KMS-11 (cell line): ENCODE measurements around the gene PDE2A.

Experiments
- H2AFZ ChIP-seq: fragments of 200-600 bp; sonication (generic); 2 replicates; pipeline ENCODE4 v1.6.1; 2016; ENCODE audit warnings: antibody characterized with exemption, mixed run types, low read depth
- H3K27ac ChIP-seq: fragments of 200-600 bp; sonication (generic); 2 replicates; pipeline ENCODE4 v1.6.1; 2016; ENCODE audit warnings: mild to moderate bottlenecking, mixed run types
- H3K27me3 ChIP-seq: fragments of 200-600 bp; sonication (generic); 2 replicates; pipeline ENCODE4 v1.6.1; 2017; ENCODE audit warnings: mild to moderate bottlenecking, low read depth, mixed run types, moderate library complexity; ENCODE audit not compliant: insufficient read depth
- H3K36me3 ChIP-seq: fragments of 200-600 bp; sonication (generic); 2 replicates; pipeline ENCODE4 v1.6.1; 2017; ENCODE audit warnings: mild to moderate bottlenecking, mixed run types; ENCODE audit not compliant: insufficient read depth
- H3K4me1 ChIP-seq: fragments of 200-600 bp; sonication (generic); 2 replicates; pipeline ENCODE4 v1.6.1; 2016; ENCODE audit warnings: mild to moderate bottlenecking, low read depth, mixed run types; ENCODE audit not compliant: poor library complexity, severe bottlenecking
- H3K4me2 ChIP-seq: fragments of 200-600 bp; sonication (generic); 2 replicates; pipeline ENCODE4 v1.7.0; 2016; ENCODE audit warnings: mild to moderate bottlenecking, mixed run types
- H3K4me3 ChIP-seq: fragments of 200-600 bp; sonication (generic); IDR thresholded peaks from 2 replicates; pipeline ENCODE4 v1.6.1; 2017; ENCODE audit warnings: low read depth, low read length, mixed read lengths; ENCODE audit not compliant: insufficient read depth
- H3K79me2 ChIP-seq: fragments of 200-600 bp; sonication (generic); 2 replicates; pipeline ENCODE4 v1.6.1; 2016; ENCODE audit warnings: low read depth, mixed run types; ENCODE audit not compliant: insufficient read depth
- H3K9ac ChIP-seq: fragments of 200-600 bp; sonication (generic); 2 replicates; pipeline ENCODE4 v1.6.1; 2016; ENCODE audit warnings: mild to moderate bottlenecking, mixed run types
- H4K20me1 ChIP-seq: fragments of 200-600 bp; sonication (generic); 2 replicates; pipeline ENCODE4 v1.6.1; 2016; ENCODE audit warnings: mild to moderate bottlenecking, mixed run types; ENCODE audit not compliant: insufficient read depth
- CTCF ChIP-seq: fragments of 200-600 bp; sonication (generic); conservative IDR thresholded peaks from 2 replicates; pipeline ENCODE4 v1.6.1; 2017; ENCODE audit warnings: low read depth, mild to moderate bottlenecking, antibody characterized with exemption, low read length, moderate library complexity, mixed read lengths

PDE2A gene

GRCh38 chr11:72631806-72632731 is 42.2 kb downstream of the PDE2A start:
- Histone ChIP-seq H3K4me3 (no peak overlapping the region), H3K79me2 (no peaks in the 10 kb centered on the region), H3K27me3 (peaks cover 33% of the 10 kb centered on the region), H3K27ac (no peak overlapping the region), H3K9ac (no peak overlapping the region), H3K36me3 (no peaks in the 10 kb centered on the region), H3K4me2 (no peak overlapping the region), H3K4me1 (peaks cover 1% of the 10 kb centered on the region), H4K20me1 (no peaks in the 10 kb centered on the region), H2AFZ (no peak overlapping the region)
- TF ChIP-seq CTCF, result no peak

GRCh38 chr11:72630104-72630852 is 43.9 kb downstream of the PDE2A start:
- H3K9ac ChIP-seq, result no peak overlapping the region
- no peak overlapping the region for H2AFZ ChIP-seq
- H3K79me2 ChIP-seq, result no peaks in the 10 kb centered on the region
- no peak for TF ChIP-seq CTCF
- H3K4me3 ChIP-seq, result no peak overlapping the region
- H4K20me1 ChIP-seq, result no peaks in the 10 kb centered on the region
- H3K27me3 ChIP-seq, result peaks cover 18% of the 10 kb centered on the region
- H3K27ac ChIP-seq, result no peak overlapping the region
- H3K36me3 ChIP-seq, result no peaks in the 10 kb centered on the region
- no peaks in the 10 kb centered on the region for H3K4me1 ChIP-seq
- H3K4me2 ChIP-seq, result no peak overlapping the region

GRCh38 chr11:72629266-72629665 is 45.0 kb downstream of the PDE2A start:
- Histone ChIP-seq H3K36me3 (no peaks in the 10 kb centered on the region), H3K4me3 (no peak overlapping the region), H3K27ac (no peak overlapping the region), H3K79me2 (no peaks in the 10 kb centered on the region), H3K9ac (no peak overlapping the region), H3K4me1 (no peaks in the 10 kb centered on the region), H3K4me2 (no peak overlapping the region), H4K20me1 (no peaks in the 10 kb centered on the region), H3K27me3 (peaks cover 9% of the 10 kb centered on the region; the same call in 1 of the 2 replicates), H2AFZ (no peak overlapping the region)
- no peak for TF ChIP-seq CTCF

GRCh38 chr11:72627594-72628281 is 46.5 kb downstream of the PDE2A start:
- H3K4me1 ChIP-seq, result no peaks in the 10 kb centered on the region
- H3K9ac ChIP-seq, result no peak overlapping the region
- H3K27me3 ChIP-seq, result peaks cover 15% of the 10 kb centered on the region; the same call in 1 of the 2 replicates
- H3K4me2 ChIP-seq, result no peak overlapping the region
- H3K4me3 ChIP-seq, result no peak overlapping the region
- no peak for TF ChIP-seq CTCF
- no peaks in the 10 kb centered on the region for H3K79me2 ChIP-seq
- no peak overlapping the region for H2AFZ ChIP-seq
- no peak overlapping the region for H3K27ac ChIP-seq
- no peaks in the 10 kb centered on the region for H3K36me3 ChIP-seq
- no peaks in the 10 kb centered on the region for H4K20me1 ChIP-seq
